OCI-LY3 (cell line): ENCODE results near the gene POPDC3.
"Not testable (repeated sequence)": the region's sequence is repeated elsewhere in the genome, so short reads cannot be mapped to it uniquely, and the experiment has no call there.

Experiments
- H2AFZ ChIP-seq: fragments of 200-600, 300-600 bp; shearing (Covaris generic); 2 replicates; pipeline ENCODE4 v1.6.0; 2014; ENCODE audit warnings: antibody characterized with exemption, low read depth, low read length
- H3K27ac ChIP-seq: fragments of 200-600, 300-600 bp; sonication (generic); 2 replicates; pipeline ENCODE4 v1.5.1; 2014; ENCODE audit warnings: mild to moderate bottlenecking, low read length, moderate library complexity, mixed read lengths
- H3K27me3 ChIP-seq: fragments of 200-600, 300-600 bp; sonication (generic); 2 replicates; pipeline ENCODE4 v1.6.1; 2014; ENCODE audit warnings: low read depth, low read length, mixed read lengths
- H3K36me3 ChIP-seq: fragments of 200-600, 300-600 bp; sonication (generic); replicated peaks from 2 replicates; pipeline ENCODE3; 2014; ENCODE audit warnings: low read depth, low read length, mixed read lengths
- H3K4me1 ChIP-seq: fragments of 300-600, 200-600 bp; sonication (generic); 2 replicates; pipeline ENCODE4 v1.6.1; 2014; ENCODE audit warnings: low read length, mixed read lengths
- H3K4me2 ChIP-seq: fragments of 200-600, 300-600 bp; sonication (generic); 2 replicates; pipeline ENCODE4 v1.6.1; 2014; ENCODE audit warnings: low read length, mixed read lengths
- H3K4me3 ChIP-seq: fragments of 300-600, 200-600 bp; sonication (generic); 2 replicates; pipeline ENCODE4 v1.5.1; 2014; ENCODE audit warnings: antibody characterized with exemption, mild to moderate bottlenecking, low read length, moderate library complexity
- H3K79me2 ChIP-seq: fragments of 300-600, 200-600 bp; shearing (Covaris generic); 2 replicates; pipeline ENCODE4 v1.6.1; 2014; ENCODE audit warnings: mild to moderate bottlenecking, low read length, mixed read lengths
- H3K9ac ChIP-seq: fragments of 300-600, 200-600 bp; shearing (Covaris generic); 2 replicates; pipeline ENCODE4 v1.6.0; 2014; ENCODE audit warnings: mild to moderate bottlenecking, low read length, moderate library complexity
- H3K9me3 ChIP-seq: fragments of 200-600, 300-600 bp; shearing (Covaris generic); 2 replicates; pipeline ENCODE4 v1.6.1; 2014; ENCODE audit warnings: low read length, mixed read lengths; ENCODE audit not compliant: insufficient read depth
- H4K20me1 ChIP-seq: fragments of 200-600, 300-600 bp; sonication (generic); 2 replicates; pipeline ENCODE4 v1.6.1; 2016; ENCODE audit warnings: low read length, mixed read lengths; ENCODE audit not compliant: insufficient read depth
- CTCF ChIP-seq: fragments of 200-600, 300-600 bp; sonication (generic); IDR thresholded peaks from 2 replicates; pipeline ENCODE4 v1.5.1; 2014; ENCODE audit warnings: antibody characterized with exemption, low read length, low read depth
- EZH2phosphoT487 ChIP-seq: fragments of 200-600 bp; shearing (Covaris generic); IDR thresholded peaks from 2 replicates; pipeline ENCODE4 v1.6.1; 2018; ENCODE audit warnings: antibody characterized with exemption, mixed run types, low read depth

The POPDC3 gene

GRCh38 chr6:105220186-105220585 lies 40.4 kb upstream of the POPDC3 start:
- H3K27me3 ChIP-seq = 0 out of 2 replicates have a peak, but pooled peaks cover 5% of the 10 kb centered on the region
- no peak for TF ChIP-seq EZH2phosphoT487
- no peak overlapping the region for H3K4me3 ChIP-seq

GRCh38 chr6:105219218-105219617 lies 39.4 kb upstream of the POPDC3 start:
- H3K9ac ChIP-seq, H4K20me1 ChIP-seq, H3K27ac ChIP-seq, H2AFZ ChIP-seq, H3K79me2 ChIP-seq, H3K4me3 ChIP-seq, H3K4me2 ChIP-seq, H3K36me3 ChIP-seq, H3K9me3 ChIP-seq: not testable (repeated sequence)
- peaks cover 15% of the 10 kb centered on the region; the same call in 1 of the 2 replicates for H3K27me3 ChIP-seq
- peaks cover 12% of the 10 kb centered on the region; the same call in 1 of the 2 replicates for H3K4me1 ChIP-seq

More at GRCh38 chr6:105220186-105220585, 40.4 kb upstream of the POPDC3 start:
- H3K36me3 ChIP-seq = no peaks in the 10 kb centered on the region
- H3K9me3 ChIP-seq = no peaks in the 10 kb centered on the region
- H3K79me2 ChIP-seq = no peaks in the 10 kb centered on the region
- no peaks in the 10 kb centered on the region for H4K20me1 ChIP-seq
- H3K9ac ChIP-seq = no peak overlapping the region
- H3K4me2 ChIP-seq = no peak overlapping the region
- peaks cover 12% of the 10 kb centered on the region; the same call in 1 of the 2 replicates for H3K4me1 ChIP-seq
- H2AFZ ChIP-seq = no peak overlapping the region
- no peak overlapping the region for H3K27ac ChIP-seq

- Histone ChIP-seq H4K20me1 (no peaks in the 10 kb centered on the region), H3K36me3 (no peaks in the 10 kb centered on the region), H3K27me3 (peaks cover 15% of the 10 kb centered on the region; the same call in 1 of the 2 replicates), H2AFZ (no peak overlapping the region), H3K79me2 (no peaks in the 10 kb centered on the region), H3K4me1 (peaks cover 33% of the 10 kb centered on the region), H3K27ac (no peak overlapping the region), H3K9me3 (no peaks in the 10 kb centered on the region), H3K4me3 (no peak overlapping the region), H3K4me2 (no peak overlapping the region), H3K9ac (no peak overlapping the region)
- TF ChIP-seq EZH2phosphoT487 = no peak
- TF ChIP-seq CTCF = no peak
These were observed 35.7 kb upstream of the POPDC3 start for GRCh38 chr6:105215506-105215905.

GRCh38 chr6:105214668-105215067 lies 34.9 kb upstream of the POPDC3 start:
- no peak overlapping the region for H3K4me3 ChIP-seq
- no peak overlapping the region for H3K9ac ChIP-seq
- H3K9me3 ChIP-seq = no peaks in the 10 kb centered on the region
- no peak overlapping the region for H2AFZ ChIP-seq
- no peaks in the 10 kb centered on the region for H3K36me3 ChIP-seq
- H3K4me2 ChIP-seq = no peak overlapping the region
- H4K20me1 ChIP-seq = no peaks in the 10 kb centered on the region
- TF ChIP-seq EZH2phosphoT487 (no peak), CTCF (no peak)
- H3K79me2 ChIP-seq = no peaks in the 10 kb centered on the region
- peaks cover 30% of the 10 kb centered on the region for H3K4me1 ChIP-seq
- H3K27me3 ChIP-seq = peaks cover 15% of the 10 kb centered on the region; the same call in 1 of the 2 replicates
- H3K27ac ChIP-seq = no peak overlapping the region

- H3K4me1 ChIP-seq = peaks cover 30% of the 10 kb centered on the region
- H3K27ac ChIP-seq = no peak overlapping the region
- H3K79me2 ChIP-seq = no peaks in the 10 kb centered on the region
- H3K36me3 ChIP-seq = no peaks in the 10 kb centered on the region
- H3K9ac ChIP-seq = no peak overlapping the region
- H2AFZ ChIP-seq = no peak overlapping the region
- H3K4me2 ChIP-seq = peak overlapping the region; percentile 16; the same call in 1 of the 2 replicates
- TF ChIP-seq CTCF (no peak), EZH2phosphoT487 (no peak)
- no peak overlapping the region for H3K4me3 ChIP-seq
- no peaks in the 10 kb centered on the region for H3K9me3 ChIP-seq
- peaks cover 15% of the 10 kb centered on the region; the same call in 1 of the 2 replicates for H3K27me3 ChIP-seq
- H4K20me1 ChIP-seq = no peaks in the 10 kb centered on the region
These were observed 33.5 kb upstream of the POPDC3 start for GRCh38 chr6:105213272-105213671.
